CD14-positive monocyte (primary cell): Measurements from ENCODE around the gene TRIM25. TPM values are rescaled to one million over a fixed set of nuclear protein-coding genes. Genes with fewer than 3 reads are reported as not detected.

Experiments used
- DNase-seq, 3 donors: peaks; one replicate each; pipeline ENCODE4 v3.0.0-alpha.2; 2011 to 2022
- H2AFZ ChIP-seq: 2 replicates; pipeline ENCODE4 v1.6.0; 2012; ENCODE audit warnings: mild to moderate bottlenecking, low read depth, low read length, inconsistent platforms; ENCODE audit not compliant: insufficient read depth, poor library complexity, severe bottlenecking
- H3K27ac ChIP-seq, 2 donors: 1 replicate in 1 of 2; 2 replicates in 1 of 2; pipeline ENCODE4 v1.5.1; 2012 to 2013; ENCODE audit warnings: low read length in 2 of 2, control low read depth in 1 of 2, inconsistent platforms in 1 of 2, low read depth in 1 of 2, mild to moderate bottlenecking in 1 of 2
- H3K27me3 ChIP-seq, 2 donors: one replicate each; pipeline versions ENCODE4 v1.6.0 to v1.6.1; 2011 to 2013; ENCODE audit warnings: low read length in 2 of 2; ENCODE audit not compliant: control insufficient read depth in 2 of 2, insufficient read depth in 2 of 2
- H3K36me3 ChIP-seq, 2 donors: replicated peaks in 1 of 2; 1 replicate in 1 of 2; 2 replicates in 1 of 2; pipeline versions ENCODE4 v1.5.1 to v1.6.1; 2012 to 2013; ENCODE audit warnings: low read length in 2 of 2, control low read depth in 1 of 2, inconsistent platforms in 1 of 2, mild to moderate bottlenecking in 1 of 2; ENCODE audit not compliant: insufficient read depth in 2 of 2, control insufficient read depth in 1 of 2
- H3K4me1 ChIP-seq, 2 donors: 1 replicate in 1 of 2; 2 replicates in 1 of 2; pipeline versions ENCODE4 v1.5.1 to v1.6.1; 2012 to 2013; ENCODE audit warnings: low read length in 2 of 2, control low read depth in 1 of 2, inconsistent platforms in 1 of 2, mild to moderate bottlenecking in 1 of 2, moderate library complexity in 1 of 2; ENCODE audit not compliant: insufficient read depth in 2 of 2, control insufficient read depth in 1 of 2
- H3K4me2 ChIP-seq: replicated peaks from 2 replicates; pipeline ENCODE3; 2012; ENCODE audit warnings: low read length, moderate library complexity, mild to moderate bottlenecking; ENCODE audit not compliant: poor library complexity, severe bottlenecking; ENCODE audit errors: extremely low read depth
- H3K4me3 ChIP-seq, 3 experiments: fragments of 200-600 bp in 1 of 3; sonication (generic) in 1 of 3; replicated peaks in 1 of 3; 1 replicate in 2 of 3; 2 replicates in 1 of 3; pipeline ENCODE4 v1.5.1; 2011 to 2013; ENCODE audit warnings: low read length in 3 of 3, mild to moderate bottlenecking in 3 of 3, control low read depth in 2 of 3, low read depth in 2 of 3, inconsistent platforms in 1 of 3, moderate library complexity in 1 of 3
- H3K79me2 ChIP-seq: 2 replicates; pipeline ENCODE4 v1.6.0; 2012; ENCODE audit warnings: mild to moderate bottlenecking, control low read depth, inconsistent platforms, low read length, moderate library complexity; ENCODE audit not compliant: insufficient read depth
- H3K9ac ChIP-seq: 2 replicates; pipeline ENCODE4 v1.6.0; 2017; ENCODE audit warnings: low read length, mild to moderate bottlenecking; ENCODE audit not compliant: insufficient read depth, poor library complexity, severe bottlenecking
- H3K9me3 ChIP-seq, 2 donors: replicated peaks in 1 of 2; 1 replicate in 1 of 2; 2 replicates in 1 of 2; pipeline versions ENCODE4 v1.5.1 to v1.6.1; 2012 to 2013; ENCODE audit warnings: low read length in 2 of 2, control low read depth in 1 of 2; ENCODE audit not compliant: control insufficient read depth in 1 of 2, insufficient read depth in 1 of 2
- H4K20me1 ChIP-seq: 2 replicates; pipeline ENCODE4 v1.6.0; 2012; ENCODE audit warnings: mild to moderate bottlenecking, low read length, control low read depth, moderate library complexity; ENCODE audit not compliant: insufficient read depth
- H3K27ac Mint-ChIP-seq, 7 donors: one replicate each; pipeline ENCODE4 v1.8.0; 2020; ENCODE audit warnings: mild to moderate bottlenecking in 7 of 7, mixed read lengths in 7 of 7, moderate library complexity in 6 of 7, inconsistent platforms in 2 of 7
- H3K27me3 Mint-ChIP-seq, 3 donors: one replicate each; pipeline ENCODE4 v1.8.0; 2021 to 2022; ENCODE audit warnings: low read depth in 3 of 3, mild to moderate bottlenecking in 3 of 3, mixed read lengths in 3 of 3, moderate library complexity in 3 of 3, inconsistent platforms in 1 of 3
- H3K36me3 Mint-ChIP-seq, 2 donors: one replicate each; pipeline ENCODE4 v1.8.0; 2020; ENCODE audit warnings: mixed read lengths in 2 of 2, inconsistent platforms in 1 of 2, mild to moderate bottlenecking in 1 of 2
- H3K4me1 Mint-ChIP-seq: one replicate; pipeline ENCODE4 v1.8.0; 2020; ENCODE audit warnings: mild to moderate bottlenecking, mixed read lengths
- H3K4me3 Mint-ChIP-seq, 2 donors: one replicate each; pipeline ENCODE4 v1.8.0; 2020; ENCODE audit warnings: mild to moderate bottlenecking in 2 of 2, mixed read lengths in 2 of 2, moderate library complexity in 1 of 2
- H3K9me3 Mint-ChIP-seq, 7 donors: one replicate each; pipeline ENCODE4 v1.8.0; 2020 to 2022; ENCODE audit warnings: mixed read lengths in 7 of 7, mild to moderate bottlenecking in 6 of 7, moderate library complexity in 6 of 7, inconsistent platforms in 2 of 7
- WGBS: methylation state at CpG from one replicate; pipeline ENCODE4 v1.1.5; 2013; ENCODE audit warnings: missing lambda C conversion rate; ENCODE audit not compliant: insufficient coverage; 5-methylcytosine and 5-hydroxymethylcytosine counted together
- intact Hi-C, 2 donors: fragments of 100-400 bp; cut with micrococcal nuclease; formaldehyde crosslinking; loops; one replicate each; pipeline versions ENCODE4 v1.15.0 to v1.15.1; 2023
- polyA plus RNA-seq, 3 donors: library from polyadenylated mRNA; depleted of rRNA in 1 of 3; unstranded in 2 of 3; stranded (reverse) in 1 of 3; fragments of 300-500 nt in 2 of 3; fragments of >200 nt in 1 of 3; fragmentation: Illumina TruSeq in 2 of 3; gene quantifications; 1 replicate in 2 of 3; 2 replicates in 1 of 3; pipeline ENCODE4 v1.2.3, GENCODE V29; 2012 to 2021
- TF ChIP-seq, protein P1 (sequence below): fragments of 200-600 bp; IDR thresholded peaks from one replicate; pipeline ENCODE4 v1.8.0; 2022; ENCODE audit warnings: antibody characterized with exemption, mild to moderate bottlenecking

TRIM25 gene
- polyA plus RNA-seq, 3 donors: 5.4 to 98.3 (median 11.2) TPM

DNA sequence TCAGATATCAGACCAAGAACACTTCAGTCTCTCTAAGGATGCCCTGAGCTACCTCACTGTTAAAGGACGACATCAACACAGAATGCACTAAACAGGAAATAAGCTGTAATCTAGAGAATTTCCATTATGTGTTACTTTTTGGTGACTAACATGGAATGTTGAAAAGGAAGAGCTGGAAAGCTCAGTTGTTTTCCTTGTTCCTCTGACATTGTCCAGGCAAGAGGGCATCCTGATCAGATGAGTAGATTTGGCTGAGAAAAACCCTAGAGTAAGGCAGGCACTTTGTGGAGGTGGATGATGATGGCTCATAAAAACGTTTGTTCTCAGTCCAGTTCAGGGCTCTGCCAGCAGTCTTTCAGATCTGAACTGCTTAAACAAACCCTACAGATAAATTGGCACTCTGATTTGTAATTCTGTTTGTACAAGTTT lies 45.9 kb downstream of the TRIM25 start:
- H3K27me3 Mint-ChIP-seq: peaks cover 0 to under 1% (median 0%) of the 10 kb centered on the region in 3 donors
- H3K4me1 Mint-ChIP-seq: peaks cover 3% of the 10 kb centered on the region
- H3K27me3 ChIP-seq: no peaks in the 10 kb centered on the region
- H3K4me2 ChIP-seq: no peak overlapping the region
- no peak overlapping the region for H3K27ac ChIP-seq
- H3K9me3 ChIP-seq: no peaks in the 10 kb centered on the region
- no peaks in the 10 kb centered on the region for H3K9me3 Mint-ChIP-seq
- no peaks in the 10 kb centered on the region for H3K4me1 ChIP-seq
- TF ChIP-seq, protein P1, sequence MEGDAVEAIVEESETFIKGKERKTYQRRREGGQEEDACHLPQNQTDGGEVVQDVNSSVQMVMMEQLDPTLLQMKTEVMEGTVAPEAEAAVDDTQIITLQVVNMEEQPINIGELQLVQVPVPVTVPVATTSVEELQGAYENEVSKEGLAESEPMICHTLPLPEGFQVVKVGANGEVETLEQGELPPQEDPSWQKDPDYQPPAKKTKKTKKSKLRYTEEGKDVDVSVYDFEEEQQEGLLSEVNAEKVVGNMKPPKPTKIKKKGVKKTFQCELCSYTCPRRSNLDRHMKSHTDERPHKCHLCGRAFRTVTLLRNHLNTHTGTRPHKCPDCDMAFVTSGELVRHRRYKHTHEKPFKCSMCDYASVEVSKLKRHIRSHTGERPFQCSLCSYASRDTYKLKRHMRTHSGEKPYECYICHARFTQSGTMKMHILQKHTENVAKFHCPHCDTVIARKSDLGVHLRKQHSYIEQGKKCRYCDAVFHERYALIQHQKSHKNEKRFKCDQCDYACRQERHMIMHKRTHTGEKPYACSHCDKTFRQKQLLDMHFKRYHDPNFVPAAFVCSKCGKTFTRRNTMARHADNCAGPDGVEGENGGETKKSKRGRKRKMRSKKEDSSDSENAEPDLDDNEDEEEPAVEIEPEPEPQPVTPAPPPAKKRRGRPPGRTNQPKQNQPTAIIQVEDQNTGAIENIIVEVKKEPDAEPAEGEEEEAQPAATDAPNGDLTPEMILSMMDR: no peak
- H4K20me1 ChIP-seq: no peaks in the 10 kb centered on the region
- intact Hi-C loops: no loop called here
- H3K4me3 ChIP-seq: no peak overlapping the region
- H3K36me3 ChIP-seq: peaks cover 0 to 4% of the 10 kb centered on the region in 2 donors
- DNase-seq: no peak
- no peak overlapping the region for H2AFZ ChIP-seq
- H3K36me3 Mint-ChIP-seq: peaks cover 0 to 7% of the 10 kb centered on the region in 2 donors
- H3K79me2 ChIP-seq: no peaks in the 10 kb centered on the region
- H3K4me3 Mint-ChIP-seq: no peak overlapping the region
- H3K27ac Mint-ChIP-seq: no peak overlapping the region
- H3K9ac ChIP-seq: no peak overlapping the region
- WGBS: no CpG with 5 or more reads among the region's 2 CpGs

DNA sequence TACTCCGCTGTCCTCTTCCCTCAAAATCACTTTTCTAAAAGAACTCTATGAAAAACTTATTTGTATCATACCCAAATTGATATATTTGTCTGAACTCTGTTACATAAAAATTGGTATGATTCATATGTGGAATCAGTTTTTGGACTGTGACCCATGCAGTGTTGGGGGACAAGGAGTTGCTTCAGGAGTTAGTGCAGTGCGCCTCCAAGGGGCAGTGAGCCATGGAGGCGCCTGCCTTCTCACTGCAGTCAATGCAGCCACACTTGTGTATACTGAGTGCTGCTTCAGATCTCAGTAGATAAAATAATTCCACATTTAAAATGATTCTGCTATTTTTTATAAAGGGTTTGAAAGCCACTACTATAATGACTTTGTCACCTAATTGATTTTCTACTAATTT lies 47.4 kb downstream of the TRIM25 start:
- H4K20me1 ChIP-seq: no peaks in the 10 kb centered on the region
- Mint-ChIP-seq H3K9me3 (no peaks in the 10 kb centered on the region), H3K27ac (no peak overlapping the region), H3K4me3 (no peak overlapping the region), H3K36me3 (peaks cover 11 to 20% of the 10 kb centered on the region in 2 donors), H3K4me1 (peaks cover 3% of the 10 kb centered on the region), H3K27me3 (no peaks in the 10 kb centered on the region)
- TF ChIP-seq, protein P1: no peak
- H3K9me3 ChIP-seq: no peaks in the 10 kb centered on the region
- no peak overlapping the region for H3K9ac ChIP-seq
- no peaks in the 10 kb centered on the region for H3K27me3 ChIP-seq
- no peak overlapping the region for H3K4me3 ChIP-seq
- no peaks in the 10 kb centered on the region for H3K4me1 ChIP-seq
- H3K4me2 ChIP-seq: no peak overlapping the region
- H2AFZ ChIP-seq: no peak overlapping the region
- no peak for DNase-seq
- 80% methylated on average over 1 of the region's 3 CpGs for WGBS
- no peaks in the 10 kb centered on the region for H3K79me2 ChIP-seq
- no peak overlapping the region for H3K27ac ChIP-seq
- intact Hi-C loops: no loop called here
- H3K36me3 ChIP-seq: peaks cover 6 to 19% of the 10 kb centered on the region in 2 donors
